Mucosa of gallbladder (tissue), 1 donor: Measurements from ENCODE around the gene F2RL2. TPM values are rescaled to one million over a fixed set of nuclear protein-coding genes. Genes with fewer than 3 reads are reported as not detected.
"Not testable (repeated sequence)": the region's sequence is repeated elsewhere in the genome, so short reads cannot be mapped to it uniquely, and the experiment has no call there.

ENCODE experiments used
- DNase-seq: peaks from one replicate; pipeline ENCODE4 v3.0.0-alpha.2; 2020; ENCODE audit warnings: low spot score
- total RNA-seq: library from RNA; stranded (reverse); gene quantifications from one replicate; pipeline ENCODE4 v1.2.1, GENCODE V29; 2021
- donor health status: DM: no; HTN: no; CAD: no.

The F2RL2 gene
- total RNA-seq, 1 donor from 2014 or later = 1.9 TPM

GRCh38 chr5:76620166-76620565 lies 3.0 kb downstream of the F2RL2 start:
- no peak for DNase-seq

- no peak for DNase-seq
These were observed 5.5 kb downstream of the F2RL2 start for GRCh38 chr5:76617675-76618074.

GRCh38 chr5:76617229-76617628 lies 6.0 kb downstream of the F2RL2 start:
- DNase-seq = no peak

GRCh38 chr5:76616206-76616605 lies 7.0 kb downstream of the F2RL2 start:
- no peak for DNase-seq

- DNase-seq = no peak
These were observed 7.4 kb downstream of the F2RL2 start for GRCh38 chr5:76615759-76616158.

GRCh38 chr5:76612942-76613341 lies 10.3 kb downstream of the F2RL2 start:
- DNase-seq = no peak

GRCh38 chr5:76610196-76610595 lies 13.0 kb downstream of the F2RL2 start:
- no peak for DNase-seq

GRCh38 chr5:76608833-76609232 lies 14.4 kb downstream of the F2RL2 start:
- DNase-seq = no peak

- no peak for DNase-seq
These were observed 15.8 kb downstream of the F2RL2 start for GRCh38 chr5:76607353-76607871.

GRCh38 chr5:76606701-76607100 lies 16.5 kb downstream of the F2RL2 start:
- no peak for DNase-seq

- DNase-seq = no peak
These were observed 18.4 kb downstream of the F2RL2 start for GRCh38 chr5:76604838-76605237.

GRCh38 chr5:76603991-76604390 lies 19.2 kb downstream of the F2RL2 start:
- not testable (repeated sequence) for DNase-seq

GRCh38 chr5:76602094-76602726 lies 21.0 kb downstream of the F2RL2 start:
- DNase-seq = no peak

GRCh38 chr5:76601470-76601869 lies 21.7 kb downstream of the F2RL2 start:
- peak; percentile 29 for DNase-seq

- no peak for DNase-seq
These were observed 22.5 kb downstream of the F2RL2 start for GRCh38 chr5:76600716-76601115.

GRCh38 chr5:76598531-76598930 lies 24.7 kb downstream of the F2RL2 start:
- DNase-seq = no peak

GRCh38 chr5:76595755-76596481 lies 27.3 kb downstream of the F2RL2 start:
- no peak for DNase-seq

- DNase-seq = no peak
These were observed 29.1 kb downstream of the F2RL2 start for GRCh38 chr5:76594107-76594506.

GRCh38 chr5:76592692-76593091 lies 30.5 kb downstream of the F2RL2 start:
- no peak for DNase-seq

GRCh38 chr5:76591366-76591765 lies 31.8 kb downstream of the F2RL2 start:
- DNase-seq = no peak

GRCh38 chr5:76590027-76590426 lies 33.2 kb downstream of the F2RL2 start:
- no peak for DNase-seq

GRCh38 chr5:76586531-76586930 lies 36.7 kb downstream of the F2RL2 start:
- no peak for DNase-seq

- no peak for DNase-seq
These were observed 37.4 kb downstream of the F2RL2 start for GRCh38 chr5:76585783-76586217.
